DOHH2 (cell line): ENCODE data around the gene RIN3.

ENCODE experiments used
- H3F3A ChIP-seq: fragments of 200-600 bp; sonication (generic), shearing (Covaris generic); 2 replicates; pipeline ENCODE4 v1.6.0; 2016; ENCODE audit warnings: antibody characterized with exemption, mild to moderate bottlenecking; ENCODE audit not compliant: control insufficient read depth, insufficient read depth
- H3K27ac ChIP-seq: fragments of 200-600 bp; sonication (generic); 2 replicates; pipeline ENCODE4 v1.5.1; 2014; ENCODE audit warnings: low read depth, mild to moderate bottlenecking, low read length, moderate library complexity
- H3K27me3 ChIP-seq: fragments of 200-600 bp; sonication (generic); 2 replicates; pipeline ENCODE4 v1.6.1; 2014; ENCODE audit warnings: mild to moderate bottlenecking, low read length, mixed read lengths; ENCODE audit not compliant: control insufficient read depth
- H3K36me3 ChIP-seq: fragments of 200-600 bp; sonication (generic); 2 replicates; pipeline ENCODE4 v1.6.1; 2014; ENCODE audit warnings: mild to moderate bottlenecking, low read length, moderate library complexity, mixed read lengths; ENCODE audit not compliant: control insufficient read depth
- H3K4me1 ChIP-seq: fragments of 200-600 bp; sonication (generic); 2 replicates; pipeline ENCODE4 v1.6.1; 2014; ENCODE audit warnings: mild to moderate bottlenecking, low read length, mixed read lengths; ENCODE audit not compliant: control insufficient read depth
- H3K4me2 ChIP-seq: fragments of 200-600 bp; sonication (generic); 2 replicates; pipeline ENCODE4 v1.6.0; 2014; ENCODE audit warnings: mild to moderate bottlenecking, low read length, moderate library complexity
- H3K4me3 ChIP-seq: fragments of 200-600 bp; sonication (generic); 2 replicates; pipeline ENCODE4 v1.5.1; 2014; ENCODE audit warnings: mild to moderate bottlenecking, low read length, mixed read lengths
- H3K79me2 ChIP-seq: fragments of 200-600 bp; sonication (generic); 2 replicates; pipeline ENCODE4 v1.6.1; 2014; ENCODE audit warnings: mild to moderate bottlenecking, low read length, mixed read lengths; ENCODE audit not compliant: control insufficient read depth
- H3K9me2 ChIP-seq: fragments of 200-600 bp; sonication (generic); replicated peaks from 2 replicates; pipeline ENCODE4 v1.6.1; 2014; ENCODE audit warnings: mild to moderate bottlenecking, low read length, mixed read lengths; ENCODE audit not compliant: control insufficient read depth
- H3K9me3 ChIP-seq: fragments of 200-600 bp; sonication (generic); 2 replicates; pipeline ENCODE4 v1.6.1; 2014; ENCODE audit warnings: antibody characterized with exemption, low read length, mixed read lengths; ENCODE audit not compliant: control insufficient read depth, insufficient read depth
- H4K20me1 ChIP-seq: fragments of 200-600 bp; sonication (generic); 2 replicates; pipeline ENCODE4 v1.6.0; 2014; ENCODE audit warnings: low read depth, mild to moderate bottlenecking, antibody characterized with exemption, low read length, moderate library complexity; ENCODE audit not compliant: control insufficient read depth, insufficient read depth
- CTCF ChIP-seq: fragments of 200-600 bp; sonication (generic); IDR thresholded peaks from one replicate; pipeline ENCODE4 v1.5.1; 2014; ENCODE audit warnings: antibody characterized with exemption, mild to moderate bottlenecking, low read depth, low read length; ENCODE audit not compliant: poor library complexity, severe bottlenecking
- EZH2phosphoT487 ChIP-seq: fragments of 200-600 bp; sonication (generic); IDR thresholded peaks from 2 replicates; pipeline ENCODE4 v1.6.1; 2017; ENCODE audit warnings: borderline replicate concordance, mild to moderate bottlenecking, antibody characterized with exemption, low read length, moderate library complexity, mixed read lengths

RIN3 gene

GRCh38 chr14:92645841-92646478, 132.4 kb downstream of the RIN3 start:
- H3K36me3 ChIP-seq = no peaks in the 10 kb centered on the region
- H3F3A ChIP-seq = no peaks in the 10 kb centered on the region
- no peaks in the 10 kb centered on the region for H3K9me2 ChIP-seq
- H3K4me1 ChIP-seq = peaks cover under 1% of the 10 kb centered on the region
- TF ChIP-seq CTCF = no peak
- TF ChIP-seq EZH2phosphoT487 = no peak
- no peak overlapping the region for H3K4me2 ChIP-seq
- no peaks in the 10 kb centered on the region for H4K20me1 ChIP-seq
- no peaks in the 10 kb centered on the region for H3K9me3 ChIP-seq
- no peak overlapping the region for H3K27ac ChIP-seq
- H3K4me3 ChIP-seq = no peak overlapping the region
- H3K27me3 ChIP-seq = no peaks in the 10 kb centered on the region; the same call in 1 of the 2 replicates
- H3K79me2 ChIP-seq = no peaks in the 10 kb centered on the region

DNA sequence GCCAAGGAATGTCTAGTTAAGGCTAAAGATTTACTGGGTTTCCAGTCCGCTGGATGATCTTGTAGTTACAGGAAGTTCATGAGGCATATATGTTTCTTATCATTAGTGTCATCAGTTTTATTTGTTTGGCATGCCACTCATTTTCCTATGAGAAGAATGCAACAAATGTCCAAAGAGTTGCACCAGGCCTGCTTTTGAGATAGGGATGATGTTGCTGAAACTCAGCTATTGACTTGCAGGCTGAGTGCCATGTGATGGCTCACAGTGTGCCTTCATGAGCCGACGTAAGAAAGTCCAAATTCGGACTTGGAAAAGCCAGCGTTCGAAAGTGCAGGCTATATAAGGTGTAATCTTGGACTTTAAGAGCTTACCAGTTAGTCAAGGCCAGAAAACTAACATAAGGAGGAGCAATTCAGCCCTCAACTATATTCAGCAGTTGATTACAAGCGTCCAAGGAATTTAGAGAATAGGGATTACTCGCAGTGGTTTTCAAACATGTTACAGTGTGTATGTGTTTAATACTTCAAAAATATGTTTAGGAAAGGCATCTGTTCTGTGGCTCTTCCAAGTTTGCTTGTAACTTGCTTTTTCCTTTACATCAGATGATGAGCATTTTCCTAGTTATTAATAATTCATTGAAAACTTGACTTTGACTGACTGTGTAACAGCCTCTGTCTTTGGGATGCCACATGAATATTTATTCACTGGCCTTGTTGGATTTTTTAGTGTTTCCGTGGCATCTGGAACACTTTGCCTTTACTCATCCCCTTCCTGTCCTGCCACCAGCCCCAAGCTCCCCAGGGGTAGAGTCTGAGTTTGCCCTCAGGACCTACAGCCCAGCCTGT, 133.6 kb downstream of the RIN3 start:
- Histone ChIP-seq H3K36me3 (no peaks in the 10 kb centered on the region), H3K27me3 (peaks cover 3% of the 10 kb centered on the region), H3K27ac (no peak overlapping the region), H3K9me3 (no peaks in the 10 kb centered on the region), H3K4me3 (no peak overlapping the region), H3K9me2 (no peaks in the 10 kb centered on the region), H3K4me2 (no peak overlapping the region), H4K20me1 (no peaks in the 10 kb centered on the region), H3K79me2 (no peaks in the 10 kb centered on the region), H3F3A (no peaks in the 10 kb centered on the region), H3K4me1 (peaks cover 7% of the 10 kb centered on the region)
- TF ChIP-seq CTCF = no peak
- TF ChIP-seq EZH2phosphoT487 = no peak

DNA sequence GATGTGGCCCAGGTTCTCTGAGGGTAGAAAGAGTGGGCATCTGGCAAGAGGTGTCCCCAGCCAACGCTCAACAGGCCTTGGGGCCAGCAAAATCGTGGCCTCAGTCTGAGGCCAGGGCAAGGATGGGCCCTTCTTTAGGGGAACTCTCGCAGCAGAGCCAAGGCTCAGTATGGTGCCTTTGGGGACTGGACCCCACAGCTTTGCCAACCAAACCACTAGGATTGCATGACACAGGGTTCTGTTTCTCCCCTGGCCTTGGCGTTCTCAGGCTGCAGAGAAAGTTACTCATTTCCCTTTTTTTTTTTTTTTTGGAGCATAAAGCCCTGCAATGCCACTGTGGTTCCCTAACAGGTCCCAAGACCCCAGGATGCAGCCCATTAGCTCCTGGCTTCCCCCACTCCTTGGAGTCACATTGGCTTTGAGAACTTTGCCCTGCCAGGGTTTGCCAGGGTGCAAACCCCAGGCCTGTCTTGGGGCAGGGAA, 134.3 kb downstream of the RIN3 start:
- TF ChIP-seq CTCF (no peak), EZH2phosphoT487 (no peak)
- no peaks in the 10 kb centered on the region for H3K79me2 ChIP-seq
- no peak overlapping the region for H3K4me3 ChIP-seq
- no peaks in the 10 kb centered on the region for H3K9me3 ChIP-seq
- H3K4me1 ChIP-seq = peaks cover 7% of the 10 kb centered on the region
- no peaks in the 10 kb centered on the region for H3K36me3 ChIP-seq
- H3K27ac ChIP-seq = no peak overlapping the region
- no peaks in the 10 kb centered on the region for H4K20me1 ChIP-seq
- no peak overlapping the region for H3K4me2 ChIP-seq
- peaks cover 10% of the 10 kb centered on the region for H3K27me3 ChIP-seq
- H3K9me2 ChIP-seq = no peaks in the 10 kb centered on the region
- H3F3A ChIP-seq = no peaks in the 10 kb centered on the region
